GM19328 (cell line): ENCODE measurements around the gene ADAMTS13.
"Not testable (repeated sequence)": the region's sequence is repeated elsewhere in the genome, so short reads cannot be mapped to it uniquely, and the experiment has no call there.

Experiments
- ATAC-seq: cut with Tn5 transposase; IDR thresholded peaks from one replicate; pipeline ENCODE4 v1.9.1; 2021; ENCODE audit warnings: mild to moderate bottlenecking, moderate library complexity; ENCODE audit not compliant: unreplicated experiment

ADAMTS13 gene

DNA sequence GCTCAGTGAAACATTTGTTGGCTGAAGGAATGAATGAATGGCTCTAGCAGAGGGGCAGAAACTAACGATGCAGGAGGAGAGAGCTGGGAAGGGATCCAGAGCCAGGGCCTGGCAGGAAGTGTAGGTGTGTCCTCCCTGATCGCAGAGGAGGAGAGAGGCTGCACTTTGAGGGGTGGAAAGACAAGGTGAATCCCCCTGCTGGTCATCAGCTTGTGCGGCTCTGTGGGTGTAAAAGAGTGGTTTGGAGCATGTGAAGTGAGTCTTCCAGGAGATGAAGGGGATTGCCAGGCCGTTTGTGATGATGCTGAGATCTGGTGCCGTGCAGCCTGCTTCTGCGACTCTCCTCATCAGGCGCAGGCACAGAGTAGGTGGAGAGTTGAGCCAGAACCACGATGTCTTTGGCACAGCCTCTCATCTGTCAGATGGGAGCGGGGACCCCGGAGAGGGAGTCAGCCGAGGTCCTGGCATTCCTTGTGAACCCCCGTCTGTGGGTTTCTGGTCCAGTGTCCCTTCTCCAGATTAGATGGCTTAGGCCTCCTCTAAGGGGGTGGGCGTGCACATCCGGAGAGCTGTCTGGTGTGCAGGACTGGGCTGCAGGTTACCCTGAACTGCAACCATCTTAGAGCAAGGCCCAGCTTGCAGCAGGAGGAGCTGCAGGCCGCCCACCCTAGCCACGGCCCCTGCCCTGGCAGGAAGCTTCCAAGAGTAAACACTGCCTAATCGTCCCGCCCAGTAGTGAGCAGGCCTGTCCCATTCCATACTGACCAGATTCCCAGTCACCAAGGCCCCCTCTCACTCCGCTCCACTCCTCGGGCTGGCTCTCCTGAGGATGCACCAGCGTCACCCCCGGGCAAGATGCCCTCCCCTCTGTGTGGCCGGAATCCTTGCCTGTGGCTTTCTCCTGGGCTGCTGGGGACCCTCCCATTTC is at the start of gene ADAMTS13:
ADAMTS13 (plus strand) TSS at position 753 of the 928 bp plus-strand sequence; CDS start at position 830, 77 bp downstream.
- ATAC-seq, result no peak

DNA sequence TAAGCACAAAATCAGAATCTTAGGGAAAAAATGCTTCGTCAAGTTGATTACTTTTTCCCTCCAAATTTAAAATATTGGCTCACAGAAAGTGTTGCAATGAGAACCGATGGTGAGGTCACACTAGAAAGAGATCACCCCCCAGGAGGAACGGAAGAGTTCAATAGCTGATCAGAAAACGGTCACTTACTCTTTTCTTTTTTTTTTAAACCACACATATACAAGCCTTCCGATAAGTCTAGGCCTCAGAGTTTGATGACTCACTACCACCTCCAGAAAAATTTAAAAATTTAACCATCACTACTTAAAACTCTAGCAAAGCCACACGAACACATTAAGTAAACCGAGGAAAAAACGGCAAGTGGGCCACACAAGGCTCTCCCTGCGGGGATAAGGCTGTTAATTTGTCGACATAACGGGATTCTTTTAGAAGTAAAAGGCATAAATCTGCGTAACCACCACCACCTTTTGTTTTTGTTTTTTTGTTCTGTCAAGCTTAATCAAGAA is 47.5 kb upstream of the ADAMTS13 start:
- ATAC-seq, result no peak

DNA sequence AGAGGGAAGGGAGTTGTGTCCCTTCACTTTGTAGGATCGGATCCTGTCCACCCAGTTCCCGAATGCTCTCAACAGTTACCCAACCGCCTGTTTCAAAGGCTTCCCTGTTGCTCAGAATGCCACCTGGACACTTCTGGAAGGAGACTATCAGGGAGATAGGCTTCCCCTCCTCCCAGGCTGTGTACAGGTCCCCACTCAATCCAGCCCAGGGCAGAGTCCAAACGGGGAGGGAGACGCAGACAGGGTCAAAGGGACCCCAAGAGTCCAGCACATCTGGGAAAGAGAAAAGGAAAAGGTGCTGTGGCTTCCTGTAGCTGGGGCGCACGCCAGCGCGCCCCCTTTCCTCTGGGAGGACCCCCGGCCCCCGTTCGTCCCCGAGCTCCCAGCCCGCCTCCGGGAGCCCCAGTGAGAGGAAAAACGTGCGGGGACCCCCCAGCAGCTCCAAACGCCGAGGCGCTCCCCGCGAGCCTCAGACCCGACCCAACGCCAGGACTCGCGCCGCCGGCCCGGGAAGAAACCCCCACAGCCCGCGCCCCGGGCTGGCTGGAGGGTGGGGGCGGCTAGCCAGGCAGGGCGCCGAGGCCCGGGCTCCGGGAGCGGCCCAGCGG is 46.9 kb upstream of the ADAMTS13 start:
- ATAC-seq, result peak; percentile 30

DNA sequence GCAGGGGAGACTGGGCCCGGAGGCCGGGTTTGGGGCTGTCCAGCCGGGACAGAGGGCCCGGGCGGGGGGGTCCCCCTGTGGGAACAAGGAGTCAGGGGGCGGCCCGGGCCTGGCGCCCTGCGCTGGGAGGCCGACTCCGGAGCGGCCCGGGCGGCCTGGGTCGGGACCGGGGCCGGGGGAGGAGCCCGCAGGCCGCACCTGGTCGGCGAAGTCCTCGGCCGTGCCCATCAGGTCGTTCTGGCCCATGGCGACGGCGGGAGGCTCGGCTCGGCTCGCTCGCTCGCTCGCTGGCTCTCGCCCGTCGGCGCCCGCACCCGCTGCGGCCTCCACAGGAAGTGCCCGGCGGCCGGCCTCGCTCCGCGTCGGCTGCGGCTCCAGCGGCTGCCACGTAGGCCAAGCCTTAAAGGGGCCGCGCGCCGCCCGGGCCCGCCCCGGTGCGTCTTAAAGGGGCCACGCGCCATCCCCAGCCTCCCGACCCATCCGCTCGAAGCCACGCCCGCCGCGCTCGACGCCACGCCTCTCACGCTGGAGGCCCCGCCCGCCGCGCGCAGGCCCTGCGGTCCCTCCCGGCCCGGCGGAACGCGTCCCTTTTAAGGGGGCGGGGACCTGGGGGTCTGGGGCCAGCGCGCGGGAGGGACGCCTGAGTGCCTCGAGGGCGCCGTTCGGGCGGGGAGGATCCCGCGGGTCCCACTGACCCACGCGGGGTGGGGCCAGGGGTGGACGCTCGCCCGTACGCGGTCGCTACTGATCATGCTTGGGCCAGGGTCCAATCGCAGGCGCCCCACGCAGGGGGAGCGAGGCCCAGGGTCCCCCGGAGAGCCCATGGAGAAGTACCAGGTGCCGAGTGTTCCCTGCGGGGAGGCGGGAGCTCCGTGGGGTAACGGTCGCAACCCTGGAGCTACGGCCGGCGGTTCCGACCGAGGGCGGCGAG is 46.2 kb upstream of the ADAMTS13 start, which contains the start of the genes STKLD1 and SURF4:
STKLD1 (plus strand) TSS at position 643 of the 931 bp plus-strand sequence; CDS start at position 751, 108 bp downstream.
SURF4 (minus strand) TSS at position 337 of the 931 bp plus-strand sequence; CDS start at position 246, 91 bp downstream.
- peak; percentile 77 for ATAC-seq

DNA sequence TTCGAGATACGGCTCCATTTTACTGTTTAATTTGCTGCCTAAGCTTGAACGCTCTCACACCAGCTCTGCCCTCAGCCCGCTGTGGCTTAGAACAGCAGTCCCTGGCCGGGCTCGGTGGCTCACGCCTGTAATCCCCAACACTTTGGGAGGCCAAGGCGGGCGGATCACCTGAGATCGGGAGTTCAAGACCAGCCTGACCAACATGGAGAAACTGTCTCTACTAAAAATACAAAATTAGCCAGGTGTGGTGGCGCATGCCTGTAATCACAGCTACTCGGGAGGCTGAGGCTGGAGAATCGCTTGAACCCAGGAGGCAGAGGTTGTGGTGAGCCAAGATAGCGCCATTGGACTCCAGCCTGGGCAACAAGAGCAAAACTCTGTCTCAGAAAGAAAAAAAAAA is 44.9 kb upstream of the ADAMTS13 start:
- ATAC-seq, result not testable (repeated sequence)

DNA sequence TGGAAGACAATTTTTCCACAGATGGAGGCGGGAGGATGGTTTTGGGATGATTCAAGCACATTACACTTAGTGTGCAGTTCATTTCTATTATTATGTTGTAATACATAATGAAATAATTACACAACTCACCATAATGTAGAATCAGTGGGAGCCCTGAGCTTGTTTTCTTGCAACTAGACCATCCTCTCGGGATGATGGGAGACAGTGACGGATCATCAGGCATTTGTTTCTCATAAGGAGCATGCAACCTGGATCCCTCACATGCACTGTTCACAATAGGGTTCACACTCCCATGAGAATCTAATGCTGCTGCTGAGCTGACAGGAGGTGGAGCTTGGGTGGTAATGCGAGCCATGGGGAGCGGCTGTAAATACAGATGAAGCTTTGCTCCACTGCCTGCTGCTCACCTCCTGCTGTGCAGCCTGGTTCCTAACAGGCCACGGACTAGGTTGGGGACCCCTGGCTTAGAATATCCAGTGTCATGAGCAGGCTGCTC is 44.4 kb upstream of the ADAMTS13 start:
- ATAC-seq, result no peak

DNA sequence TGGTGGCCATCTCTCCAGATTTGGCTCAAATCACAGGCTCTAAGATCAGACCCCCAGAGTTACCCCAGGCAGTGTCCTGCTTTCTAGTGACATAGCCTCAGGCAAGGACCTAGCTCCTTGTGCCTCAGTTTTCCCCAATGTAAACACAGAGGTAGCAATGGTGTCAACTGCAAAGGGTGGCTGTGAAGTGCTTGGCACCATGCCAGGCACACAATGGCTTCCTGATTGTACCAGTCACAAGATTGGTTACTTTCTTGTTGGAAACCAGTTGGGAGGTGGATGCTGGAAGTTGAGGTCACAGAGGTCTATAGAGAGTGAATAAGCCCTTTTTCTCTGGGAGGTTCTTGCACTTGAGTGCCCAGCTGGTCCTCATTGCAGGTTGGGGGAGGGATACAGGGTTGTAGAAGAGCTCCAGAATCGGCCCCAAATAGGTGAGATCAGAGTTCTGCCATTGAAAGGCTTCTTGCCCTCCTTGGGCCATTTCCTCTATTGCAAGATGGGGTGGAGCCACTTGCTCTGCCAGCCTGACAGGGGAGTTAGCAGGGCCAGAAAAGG is 43.7 kb upstream of the ADAMTS13 start:
- ATAC-seq, result no peak

DNA sequence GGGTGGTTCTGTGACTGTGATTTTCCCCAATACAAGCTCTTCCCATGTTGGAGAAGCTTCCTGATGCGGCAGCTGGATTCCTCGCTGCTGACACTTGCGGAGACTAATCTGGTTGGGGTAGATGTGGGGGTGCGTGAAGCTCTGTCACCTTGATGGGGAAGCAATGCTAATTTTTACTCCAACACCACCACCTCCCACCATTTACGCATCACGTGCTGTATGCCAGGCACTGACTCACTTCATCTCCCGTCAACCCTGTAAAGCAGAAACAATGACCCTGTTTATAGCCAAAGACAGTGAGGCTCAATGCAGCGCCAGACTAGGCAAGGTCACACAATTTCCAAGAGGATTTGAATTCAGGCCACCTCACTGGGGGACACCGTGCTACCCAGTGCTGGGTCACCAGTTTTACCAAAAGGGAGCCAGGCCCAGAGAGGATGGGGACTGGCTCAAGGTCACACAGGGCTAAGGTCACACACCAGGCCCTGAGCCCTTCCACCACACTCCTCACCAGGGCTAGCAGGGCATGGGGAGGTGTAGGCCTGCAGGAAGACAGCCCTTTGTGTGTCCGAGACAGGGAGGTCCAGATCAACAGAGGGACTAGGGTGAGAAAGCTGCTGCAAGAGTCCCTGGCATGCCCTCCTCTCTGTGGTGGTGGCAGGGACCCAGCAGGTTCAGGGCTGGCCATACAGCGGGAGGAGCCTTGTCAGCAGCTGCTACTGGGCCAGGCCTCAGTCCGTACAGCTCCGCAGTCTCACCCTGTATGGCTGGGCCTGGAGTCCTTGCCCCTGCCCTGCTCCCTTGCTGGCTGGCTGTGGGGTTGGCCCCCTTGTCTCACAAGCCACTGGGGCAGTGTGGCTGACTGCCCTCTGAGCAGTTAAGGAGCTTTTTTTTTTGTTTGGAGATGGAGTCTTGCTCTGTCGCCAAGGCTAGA is 42.7 kb upstream of the ADAMTS13 start:
- no peak for ATAC-seq

DNA sequence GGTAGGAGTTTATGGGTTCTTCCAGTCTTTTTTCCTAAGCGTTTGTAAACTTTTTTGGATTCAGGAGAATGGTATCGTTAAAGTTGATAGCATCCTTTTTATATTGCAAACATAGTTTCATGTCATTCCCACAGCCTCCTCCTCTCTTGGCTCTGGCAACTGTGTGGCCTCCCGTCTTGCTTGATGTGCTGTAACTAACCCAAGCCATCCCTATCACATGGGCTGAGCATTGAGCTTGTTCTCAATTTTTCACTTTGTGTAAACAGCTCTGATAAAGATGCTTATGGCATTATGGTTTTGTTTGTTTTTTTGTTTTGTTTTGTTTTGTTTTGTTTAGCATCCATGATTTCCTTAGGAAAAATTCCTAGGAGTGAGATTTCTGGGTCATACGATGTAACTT is 41.4 kb upstream of the ADAMTS13 start:
- no peak for ATAC-seq

DNA sequence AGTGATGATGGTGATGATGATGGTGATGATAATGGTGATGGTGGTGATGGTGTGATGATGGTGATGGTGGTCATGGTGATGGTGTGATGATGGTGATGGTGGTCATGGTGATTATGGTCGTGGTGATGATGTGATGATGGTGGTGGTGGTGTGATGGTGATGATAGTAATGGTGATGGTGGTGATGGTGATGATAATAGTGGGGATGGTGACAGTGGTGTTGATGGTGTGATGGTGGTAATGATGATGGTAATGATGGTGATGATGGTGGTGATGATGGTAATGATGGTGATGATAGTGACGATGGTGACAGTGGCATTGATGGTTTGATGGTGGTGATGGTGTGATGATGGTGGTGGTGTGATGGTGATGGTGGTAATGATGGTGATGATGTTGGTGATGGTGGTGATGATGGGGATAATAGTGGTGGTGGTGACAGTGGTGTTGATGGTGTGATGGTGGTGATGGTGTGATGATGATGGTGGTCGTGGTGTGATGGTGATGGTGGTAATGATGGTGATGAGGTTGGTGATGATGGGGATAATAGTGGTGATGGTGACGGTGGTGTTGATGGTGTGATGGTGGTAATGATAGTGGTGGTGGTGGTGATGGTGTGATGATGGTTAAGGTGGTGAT is 39.5 kb upstream of the ADAMTS13 start:
- ATAC-seq, result no peak

DNA sequence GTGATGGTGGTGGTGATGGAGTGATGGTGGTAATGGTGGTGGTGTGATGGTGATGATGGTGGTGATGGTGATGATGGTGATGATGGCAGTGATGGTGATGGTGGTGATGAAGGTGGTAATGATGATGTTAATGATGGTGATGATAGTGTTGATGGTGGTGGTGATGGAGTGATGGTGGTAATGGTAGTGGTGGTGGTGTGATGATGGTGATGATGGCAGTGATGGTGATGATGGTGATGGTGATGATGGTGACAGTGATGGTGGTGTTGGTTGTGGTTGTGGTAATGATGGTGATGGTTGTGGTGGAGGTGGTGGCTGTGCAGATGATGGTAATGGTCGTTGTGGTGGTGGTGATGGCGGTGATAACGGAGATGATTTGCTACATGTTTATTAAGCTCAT is 38.7 kb upstream of the ADAMTS13 start:
- no peak for ATAC-seq

DNA sequence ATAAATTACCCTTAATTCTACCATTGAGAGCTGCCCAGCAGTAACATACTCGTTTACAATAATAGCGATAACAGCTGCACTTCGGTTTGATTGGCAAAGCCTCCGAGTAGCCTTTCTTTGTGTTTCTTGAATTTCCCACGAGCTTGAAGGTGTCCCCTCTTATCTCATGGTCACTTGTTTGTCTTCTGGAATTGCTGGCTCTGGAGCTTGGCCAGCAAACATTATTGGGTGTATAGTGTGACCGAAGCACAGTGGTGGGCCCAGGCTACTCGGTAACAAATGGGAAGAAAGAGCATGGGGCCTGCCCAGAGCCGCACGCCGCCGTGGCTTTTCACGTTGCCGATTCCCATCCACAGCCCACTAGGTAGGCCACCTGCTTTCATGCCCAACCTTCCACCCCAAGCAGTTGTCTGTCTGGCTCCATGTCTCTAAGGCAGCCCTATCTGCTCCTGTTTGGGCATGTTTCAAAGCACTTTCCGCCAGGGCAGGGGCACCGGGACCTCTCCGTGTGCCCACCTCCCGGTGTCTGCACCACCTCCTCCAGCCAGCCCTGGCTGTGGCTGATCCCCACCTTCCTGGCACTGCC is 37.3 kb upstream of the ADAMTS13 start:
- no peak for ATAC-seq

DNA sequence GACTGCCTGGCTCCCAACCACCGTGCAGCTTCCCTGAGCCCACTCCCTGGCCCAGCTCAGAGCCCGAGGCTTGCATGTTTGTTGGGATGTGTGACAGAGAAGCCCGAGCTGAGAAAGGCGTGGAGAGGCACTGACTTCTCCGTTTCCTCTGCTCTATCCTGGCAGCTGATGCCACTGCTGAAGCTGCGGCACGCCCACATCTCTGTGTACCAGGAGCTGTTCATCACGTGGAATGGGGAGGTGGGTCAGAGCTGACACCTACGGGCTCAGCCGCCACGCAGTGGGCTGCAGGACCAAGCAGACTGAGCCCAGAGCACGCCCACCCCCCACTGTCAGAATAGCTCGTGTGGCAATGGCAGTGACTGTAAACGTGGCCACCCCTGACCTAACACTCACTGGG is 36.7 kb upstream of the ADAMTS13 start:
- ATAC-seq, result no peak

DNA sequence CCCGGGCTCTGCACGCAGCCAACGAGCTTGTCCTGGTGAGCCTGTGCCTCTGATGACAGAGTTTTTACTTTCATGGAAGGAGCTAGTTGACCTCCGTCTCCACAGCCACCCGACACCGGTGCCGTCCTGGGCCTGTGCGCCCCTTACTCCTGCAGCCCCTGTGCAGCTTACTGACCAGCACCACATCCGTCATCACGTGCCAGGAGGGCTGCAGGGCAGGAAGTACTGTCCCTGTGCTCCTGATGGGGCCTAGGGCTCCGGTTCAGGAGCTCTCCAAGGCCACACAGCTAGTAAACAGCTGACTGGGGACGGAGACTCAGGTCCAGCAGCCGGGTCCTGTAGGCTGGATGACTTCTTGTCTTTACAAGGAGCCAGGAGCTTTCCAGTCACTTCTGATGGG is 35.8 kb upstream of the ADAMTS13 start:
- ATAC-seq, result no peak

DNA sequence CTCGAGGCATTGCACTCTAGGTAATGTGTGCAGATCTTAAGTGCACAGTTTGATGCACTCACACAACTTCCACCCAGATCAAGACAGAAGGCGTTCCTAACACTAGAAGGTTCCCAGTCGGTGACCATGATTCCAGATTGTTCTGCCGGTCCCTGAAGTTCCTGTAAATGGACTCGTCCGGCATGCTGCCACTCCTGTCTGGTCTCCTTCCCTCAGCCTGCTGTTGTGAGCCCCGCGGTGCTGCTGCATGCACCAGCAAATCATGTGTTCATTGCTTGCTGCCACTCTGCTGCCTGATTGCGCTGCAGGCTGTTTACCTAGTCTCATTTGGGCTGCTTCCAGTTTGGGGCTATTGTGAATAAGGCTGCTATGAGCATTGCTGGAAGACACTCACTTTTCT is 34.5 kb upstream of the ADAMTS13 start:
- ATAC-seq, result no peak

DNA sequence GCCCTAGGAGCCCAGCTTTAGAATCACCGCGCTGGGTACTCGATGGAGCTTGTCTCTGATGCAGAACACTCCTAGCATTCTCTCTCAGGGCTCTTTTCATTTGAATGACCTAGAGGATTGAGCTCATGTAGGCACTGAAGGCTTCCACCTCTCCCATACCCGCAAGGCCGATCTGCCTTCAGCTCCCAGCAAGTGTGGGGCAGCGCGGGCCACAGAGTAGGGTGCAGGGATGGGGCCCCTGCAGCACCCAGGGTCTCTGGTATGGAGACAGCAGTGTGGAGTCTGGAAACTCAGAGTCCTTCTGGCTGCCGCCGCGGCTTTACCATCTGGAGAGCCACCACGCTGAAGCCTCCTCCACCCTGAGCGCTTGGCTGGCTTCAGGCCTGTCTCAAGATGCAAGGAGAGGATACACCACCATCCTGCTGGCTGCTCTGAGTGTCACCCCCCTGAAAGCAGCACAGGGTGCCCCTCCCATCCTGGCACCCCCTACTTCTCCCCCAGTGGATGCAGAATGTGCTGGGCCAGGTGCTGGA is 33.1 kb upstream of the ADAMTS13 start:
- ATAC-seq, result no peak

DNA sequence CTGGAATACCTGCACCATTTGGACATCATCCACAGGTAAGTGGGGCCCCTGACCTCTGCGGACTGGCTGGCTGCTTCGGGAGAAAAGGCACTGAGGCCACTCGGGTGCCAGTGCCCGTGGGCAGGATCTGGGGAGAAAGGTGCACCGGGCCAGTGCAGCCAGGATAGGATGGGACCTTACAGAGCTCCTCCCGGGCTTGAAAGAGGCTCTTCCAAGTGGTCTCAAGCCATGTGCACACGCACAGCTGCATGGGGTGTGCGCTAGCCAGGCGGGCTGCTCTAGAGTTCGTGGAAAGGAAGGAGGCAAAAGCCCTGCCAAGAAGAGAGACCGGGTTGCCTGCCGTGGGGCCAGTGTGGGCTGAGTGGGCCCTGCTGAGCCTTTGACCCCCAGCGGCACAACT is 32.6 kb upstream of the ADAMTS13 start:
- no peak for ATAC-seq

DNA sequence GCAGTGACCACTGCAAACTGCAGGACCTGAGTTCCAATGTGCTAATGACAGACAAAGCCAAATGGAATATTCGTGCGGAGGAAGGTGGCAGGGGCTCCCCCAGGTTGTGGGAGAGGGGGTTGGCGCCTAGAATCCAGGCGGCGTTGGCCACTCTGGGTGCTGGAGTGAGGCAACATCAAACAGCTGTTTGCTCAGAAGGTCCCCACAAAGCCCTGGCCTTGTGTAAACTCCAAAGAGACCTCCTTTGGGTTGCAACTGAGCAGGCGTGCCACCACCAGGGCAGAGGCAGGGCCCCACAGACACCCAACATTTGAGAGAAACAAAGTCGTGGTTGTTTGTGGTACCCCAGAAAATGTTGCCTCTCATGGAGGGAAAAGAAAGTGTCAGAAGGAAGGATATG is 31.5 kb upstream of the ADAMTS13 start:
- ATAC-seq, result no peak
